RWPE2 (cell line): Measurements from ENCODE around the gene EPHA6.

Experiments
- ATAC-seq: fragments of 200-7000 bp; cut with Tn5 transposase; 3 replicates; pipeline ENCODE4 v1.9.1; 2021; ENCODE audit warnings: low read depth
- DNase-seq: peaks from one replicate; pipeline ENCODE4 v3.0.0-alpha.2; 2020; ENCODE audit warnings: low spot score
- H3K27ac ChIP-seq: fragments of 450-650 bp; 2 replicates; pipeline ENCODE4 v1.5.1; 2017; ENCODE audit warnings: mild to moderate bottlenecking; ENCODE audit not compliant: poor library complexity, severe bottlenecking
- H3K27me3 ChIP-seq: fragments of 250-450 bp; sonication (Bioruptor Pico); 2 replicates; pipeline ENCODE4 v1.5.1; 2021; ENCODE audit warnings: mild to moderate bottlenecking, moderate library complexity; ENCODE audit not compliant: insufficient read depth, poor library complexity, severe bottlenecking
- H3K36me3 ChIP-seq: fragments of 250-450 bp; sonication (Bioruptor Pico); 2 replicates; pipeline ENCODE4 v1.5.1; 2020; ENCODE audit warnings: low read depth, mild to moderate bottlenecking, moderate library complexity
- H3K4me1 ChIP-seq: fragments of 250-450 bp; sonication (Bioruptor Pico); 2 replicates; pipeline ENCODE4 v1.5.1; 2021; ENCODE audit warnings: mild to moderate bottlenecking, moderate library complexity; ENCODE audit not compliant: insufficient read depth, poor library complexity, severe bottlenecking
- H3K4me3 ChIP-seq: fragments of 250-450 bp; sonication (Bioruptor Pico); 2 replicates; pipeline ENCODE4 v1.5.1; 2021; ENCODE audit warnings: mild to moderate bottlenecking, moderate library complexity; ENCODE audit not compliant: severe bottlenecking
- H3K9me3 ChIP-seq: fragments of 250-450 bp; sonication (Bioruptor Pico); 2 replicates; pipeline ENCODE4 v1.5.1; 2021; ENCODE audit warnings: mild to moderate bottlenecking, moderate library complexity; ENCODE audit not compliant: severe bottlenecking
- TF ChIP-seq, protein P1 (sequence below): fragments of 450-650 bp; IDR thresholded peaks from one replicate; pipeline ENCODE4 v1.5.1; 2017; ENCODE audit warnings: mild to moderate bottlenecking, moderate library complexity; ENCODE audit not compliant: poor library complexity, severe bottlenecking

EPHA6 gene

GRCh38 chr3:97125902-97126499 is 311.6 kb downstream of the EPHA6 start:
- DNase-seq = no peak

DNA sequence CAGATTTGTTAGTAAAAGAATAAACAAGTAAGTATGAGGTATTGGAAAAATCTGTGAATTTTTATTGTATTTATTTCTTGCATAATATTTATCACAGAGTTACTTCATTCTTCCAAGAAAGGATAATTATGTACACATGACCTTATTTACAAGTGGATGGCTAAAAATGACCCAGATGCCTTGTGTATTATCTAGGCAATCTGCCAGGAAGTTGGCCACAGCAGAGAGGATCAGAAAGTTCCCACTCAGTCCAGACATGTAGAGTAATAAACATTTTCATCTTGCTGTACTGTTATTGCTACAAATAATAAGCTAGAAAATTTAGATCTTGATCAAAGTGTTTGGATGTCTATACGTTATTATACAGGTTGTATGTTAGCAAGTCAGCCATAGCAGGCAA is 317.1 kb downstream of the EPHA6 start:
- Histone ChIP-seq H3K27ac (no peak overlapping the region), H3K4me1 (no peaks in the 10 kb centered on the region), H3K36me3 (no peaks in the 10 kb centered on the region), H3K4me3 (no peak overlapping the region), H3K9me3 (no peaks in the 10 kb centered on the region), H3K27me3 (no peaks in the 10 kb centered on the region)
- DNase-seq (no peak), ATAC-seq (no peak)
- TF ChIP-seq, protein P1, sequence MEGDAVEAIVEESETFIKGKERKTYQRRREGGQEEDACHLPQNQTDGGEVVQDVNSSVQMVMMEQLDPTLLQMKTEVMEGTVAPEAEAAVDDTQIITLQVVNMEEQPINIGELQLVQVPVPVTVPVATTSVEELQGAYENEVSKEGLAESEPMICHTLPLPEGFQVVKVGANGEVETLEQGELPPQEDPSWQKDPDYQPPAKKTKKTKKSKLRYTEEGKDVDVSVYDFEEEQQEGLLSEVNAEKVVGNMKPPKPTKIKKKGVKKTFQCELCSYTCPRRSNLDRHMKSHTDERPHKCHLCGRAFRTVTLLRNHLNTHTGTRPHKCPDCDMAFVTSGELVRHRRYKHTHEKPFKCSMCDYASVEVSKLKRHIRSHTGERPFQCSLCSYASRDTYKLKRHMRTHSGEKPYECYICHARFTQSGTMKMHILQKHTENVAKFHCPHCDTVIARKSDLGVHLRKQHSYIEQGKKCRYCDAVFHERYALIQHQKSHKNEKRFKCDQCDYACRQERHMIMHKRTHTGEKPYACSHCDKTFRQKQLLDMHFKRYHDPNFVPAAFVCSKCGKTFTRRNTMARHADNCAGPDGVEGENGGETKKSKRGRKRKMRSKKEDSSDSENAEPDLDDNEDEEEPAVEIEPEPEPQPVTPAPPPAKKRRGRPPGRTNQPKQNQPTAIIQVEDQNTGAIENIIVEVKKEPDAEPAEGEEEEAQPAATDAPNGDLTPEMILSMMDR = no peak

More at GRCh38 chr3:97125902-97126499, 311.6 kb downstream of the EPHA6 start:
- no peaks in the 10 kb centered on the region for H3K27me3 ChIP-seq
- no peak for ATAC-seq
- no peak overlapping the region for H3K27ac ChIP-seq
- H3K4me1 ChIP-seq = no peaks in the 10 kb centered on the region
- no peak overlapping the region for H3K4me3 ChIP-seq
- no peaks in the 10 kb centered on the region for H3K36me3 ChIP-seq
- TF ChIP-seq, protein P1 = no peak
- H3K9me3 ChIP-seq = no peaks in the 10 kb centered on the region

DNA sequence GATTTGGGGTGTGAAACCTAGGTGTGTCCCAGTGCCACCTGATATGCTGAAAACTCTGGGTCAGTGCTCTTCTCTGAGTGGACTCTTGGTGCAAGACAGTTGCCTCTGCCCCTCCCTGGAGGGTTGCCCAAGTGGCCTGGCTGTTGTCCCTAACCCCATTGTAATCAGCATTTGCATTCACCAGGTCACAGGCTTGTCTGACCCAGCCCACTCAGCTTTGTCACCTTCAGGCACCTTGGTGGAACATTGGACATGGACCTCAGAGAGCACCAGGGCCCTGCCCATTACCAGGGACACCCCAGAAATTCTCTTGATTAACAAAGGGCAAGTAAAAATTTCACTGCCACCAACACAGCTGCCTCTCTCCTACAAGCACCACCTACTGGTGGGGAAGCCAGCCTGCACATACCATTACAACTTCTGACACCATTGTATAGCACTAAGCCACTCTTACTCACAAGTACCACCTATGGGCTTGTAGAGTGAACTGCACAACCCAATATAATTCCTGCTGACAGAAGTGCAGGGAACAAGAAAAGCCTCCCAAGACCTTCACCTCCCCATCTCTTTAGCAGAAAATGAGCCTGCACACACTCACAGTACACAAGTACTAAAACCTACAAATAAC is 324.6 kb downstream of the EPHA6 start:
- TF ChIP-seq, protein P1 = no peak
- Histone ChIP-seq H3K4me1 (no peaks in the 10 kb centered on the region), H3K36me3 (no peaks in the 10 kb centered on the region), H3K9me3 (no peaks in the 10 kb centered on the region), H3K27me3 (no peaks in the 10 kb centered on the region), H3K27ac (no peak overlapping the region), H3K4me3 (no peak overlapping the region)
- ATAC-seq (no peak), DNase-seq (no peak)

DNA sequence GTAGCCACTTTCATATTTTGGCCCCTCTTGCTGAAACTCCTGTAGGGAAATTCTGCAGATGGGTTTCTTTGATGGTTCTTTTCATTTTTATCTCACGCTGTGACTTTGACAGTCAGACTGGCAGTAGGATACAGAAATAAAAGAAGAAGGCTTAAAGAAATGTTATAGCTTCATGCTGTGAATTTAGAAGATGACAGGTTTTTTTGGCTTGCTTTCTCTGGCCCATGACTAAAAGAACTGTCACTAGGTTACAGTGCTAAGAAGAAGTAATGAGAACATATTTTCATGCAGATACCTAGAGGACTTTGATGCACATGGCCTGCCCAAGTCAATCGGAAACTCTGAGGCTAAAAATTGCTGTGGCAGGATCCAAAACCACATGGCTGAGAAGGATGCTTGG is 334.5 kb downstream of the EPHA6 start:
- TF ChIP-seq, protein P1 = no peak

DNA sequence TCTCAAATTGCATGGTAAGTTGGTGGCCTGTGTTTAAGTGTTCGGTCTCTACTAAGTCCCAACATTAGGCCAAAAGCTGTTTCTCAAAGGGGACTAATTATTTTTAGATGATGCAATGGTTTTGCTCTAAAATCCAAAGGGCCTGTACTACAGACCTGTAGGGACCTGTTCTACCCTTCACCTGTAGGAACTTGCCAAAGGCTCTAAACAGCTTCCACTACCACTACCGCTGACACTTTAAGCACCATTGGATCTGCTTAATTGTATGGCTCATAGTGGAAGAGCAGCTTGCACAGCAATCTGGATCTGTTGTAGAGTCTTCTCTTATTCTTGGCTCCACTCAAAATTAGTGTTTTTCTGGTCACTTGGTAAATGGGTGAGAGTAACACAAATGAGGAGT is 346.8 kb downstream of the EPHA6 start:
- no peaks in the 10 kb centered on the region for H3K27me3 ChIP-seq
- H3K27ac ChIP-seq = no peak overlapping the region
- no peaks in the 10 kb centered on the region for H3K4me1 ChIP-seq
- TF ChIP-seq, protein P1 = no peak
- DNase-seq (no peak), ATAC-seq (no peak)
- no peak overlapping the region for H3K4me3 ChIP-seq
- H3K9me3 ChIP-seq = no peaks in the 10 kb centered on the region
- no peaks in the 10 kb centered on the region for H3K36me3 ChIP-seq

More for the DNA sequence above, 334.5 kb downstream of the EPHA6 start:
- H3K27ac ChIP-seq = no peak overlapping the region
- H3K36me3 ChIP-seq = no peaks in the 10 kb centered on the region
- no peaks in the 10 kb centered on the region for H3K9me3 ChIP-seq
- H3K4me3 ChIP-seq = no peak overlapping the region
- H3K4me1 ChIP-seq = no peaks in the 10 kb centered on the region
- DNase-seq = no peak
- no peak for ATAC-seq
- H3K27me3 ChIP-seq = no peaks in the 10 kb centered on the region
